Esophagus squamous epithelium (tissue), 4 donors: ENCODE results near the gene OSBPL5.

Source experiments
- POLR2A ChIP-seq, 4 donors: fragments of 450-650 bp; IDR thresholded peaks; one replicate each; pipeline ENCODE4 v1.6.1; 2017; ENCODE audit warnings: antibody characterized with exemption in 4 of 4, mild to moderate bottlenecking in 4 of 4, moderate library complexity in 3 of 4
- TF ChIP-seq, protein P1 (sequence below), 6 experiments: fragments of 450-650 bp in 4 of 6; fragments of 200-600 bp in 2 of 6; sonication (generic) in 2 of 6; IDR thresholded peaks; one replicate each; pipeline ENCODE4 v1.5.1; 2016 to 2019; ENCODE audit warnings: antibody characterized with exemption in 6 of 6, mild to moderate bottlenecking in 4 of 6, moderate library complexity in 4 of 6

DNA sequence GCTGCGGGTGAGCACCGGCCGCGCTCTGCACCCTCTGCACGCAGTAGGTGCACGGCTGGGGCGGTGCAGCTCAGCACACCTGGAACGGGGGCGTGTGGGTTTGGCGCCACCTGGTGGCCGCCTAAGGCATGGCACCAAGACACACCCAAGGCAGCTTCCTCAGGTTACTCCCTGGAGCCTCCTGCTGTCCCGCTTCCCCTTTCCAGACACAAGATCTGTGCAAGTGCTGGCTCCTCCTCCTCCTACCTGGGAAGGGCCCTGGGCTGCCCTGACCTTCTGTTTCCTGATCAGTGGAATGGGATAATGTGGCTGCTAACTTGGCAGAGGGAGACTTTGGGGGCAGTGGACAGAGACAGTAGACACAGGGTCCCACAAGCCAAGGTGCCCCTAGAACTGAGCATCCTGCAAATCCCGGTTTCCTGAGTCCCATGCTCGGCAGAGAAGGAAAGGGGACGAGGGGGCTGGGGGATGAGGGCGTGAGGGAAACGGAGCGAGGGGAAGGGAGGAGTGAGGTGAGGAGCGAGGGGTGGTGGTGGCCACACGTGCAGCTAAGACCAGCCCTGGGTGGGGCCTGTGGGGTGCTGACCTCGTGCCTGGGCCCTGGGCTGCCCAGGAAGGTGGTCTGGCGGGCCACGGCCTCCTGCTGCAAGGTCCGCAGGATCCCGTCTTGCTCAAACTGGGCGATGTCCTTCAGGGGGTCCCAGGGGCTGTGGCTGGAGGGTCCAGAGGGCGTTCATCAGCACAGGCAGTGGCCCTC lies 73.1 kb downstream of the OSBPL5 start:
- TF ChIP-seq, protein P1, sequence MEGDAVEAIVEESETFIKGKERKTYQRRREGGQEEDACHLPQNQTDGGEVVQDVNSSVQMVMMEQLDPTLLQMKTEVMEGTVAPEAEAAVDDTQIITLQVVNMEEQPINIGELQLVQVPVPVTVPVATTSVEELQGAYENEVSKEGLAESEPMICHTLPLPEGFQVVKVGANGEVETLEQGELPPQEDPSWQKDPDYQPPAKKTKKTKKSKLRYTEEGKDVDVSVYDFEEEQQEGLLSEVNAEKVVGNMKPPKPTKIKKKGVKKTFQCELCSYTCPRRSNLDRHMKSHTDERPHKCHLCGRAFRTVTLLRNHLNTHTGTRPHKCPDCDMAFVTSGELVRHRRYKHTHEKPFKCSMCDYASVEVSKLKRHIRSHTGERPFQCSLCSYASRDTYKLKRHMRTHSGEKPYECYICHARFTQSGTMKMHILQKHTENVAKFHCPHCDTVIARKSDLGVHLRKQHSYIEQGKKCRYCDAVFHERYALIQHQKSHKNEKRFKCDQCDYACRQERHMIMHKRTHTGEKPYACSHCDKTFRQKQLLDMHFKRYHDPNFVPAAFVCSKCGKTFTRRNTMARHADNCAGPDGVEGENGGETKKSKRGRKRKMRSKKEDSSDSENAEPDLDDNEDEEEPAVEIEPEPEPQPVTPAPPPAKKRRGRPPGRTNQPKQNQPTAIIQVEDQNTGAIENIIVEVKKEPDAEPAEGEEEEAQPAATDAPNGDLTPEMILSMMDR (IDR thresholded peaks at IDR 0.05), result peak; percentile 97 to 100 (median 98)
- no peak for TF ChIP-seq POLR2A (IDR thresholded peaks at IDR 0.05)
